HG02970 (cell line): ENCODE results near the gene HKDC1.
"Not testable (repeated sequence)": the region's sequence is repeated elsewhere in the genome, so short reads cannot be mapped to it uniquely, and the experiment has no call there.

Source experiments
- ATAC-seq: cut with Tn5 transposase; IDR thresholded peaks from one replicate; pipeline ENCODE4 v1.9.1; 2021; ENCODE audit warnings: mild to moderate bottlenecking, moderate library complexity, moderate number of reproducible peaks; ENCODE audit not compliant: unreplicated experiment, low FRiP score

HKDC1 gene

GRCh38 chr10:69240455-69240854 is 20.3 kb downstream of the HKDC1 start:
- no peak for ATAC-seq

- no peak for ATAC-seq
Measured at GRCh38 chr10:69241575-69241974, 21.4 kb downstream of the HKDC1 start.

- ATAC-seq, result no peak
Measured at GRCh38 chr10:69242040-69242851, 22.1 kb downstream of the HKDC1 start.

- ATAC-seq, result no peak
Measured at GRCh38 chr10:69242852-69243212, 22.7 kb downstream of the HKDC1 start.

- ATAC-seq, result no peak
Measured at GRCh38 chr10:69243817-69244216, 23.7 kb downstream of the HKDC1 start.

- ATAC-seq, result no peak
Measured at GRCh38 chr10:69246036-69246435, 25.9 kb downstream of the HKDC1 start.

- no peak for ATAC-seq
Measured at GRCh38 chr10:69246581-69247312, 26.6 kb downstream of the HKDC1 start.

GRCh38 chr10:69247313-69247710 is 27.2 kb downstream of the HKDC1 start:
- ATAC-seq, result no peak

- ATAC-seq, result no peak
Measured at GRCh38 chr10:69248117-69248730, 28.1 kb downstream of the HKDC1 start.

GRCh38 chr10:69250041-69250440 is 29.9 kb downstream of the HKDC1 start:
- ATAC-seq, result no peak

- ATAC-seq, result not testable (repeated sequence)
Measured at GRCh38 chr10:69251417-69251816, 31.3 kb downstream of the HKDC1 start.

- no peak for ATAC-seq
Measured at GRCh38 chr10:69253171-69253570, 33.0 kb downstream of the HKDC1 start.

GRCh38 chr10:69254877-69255276 is 34.7 kb downstream of the HKDC1 start:
- ATAC-seq, result no peak

- no peak for ATAC-seq
Measured at GRCh38 chr10:69259547-69260243, 39.6 kb downstream of the HKDC1 start.

- ATAC-seq, result no peak
Measured at GRCh38 chr10:69261184-69261583, 41.1 kb downstream of the HKDC1 start.

- no peak for ATAC-seq
Measured at GRCh38 chr10:69262292-69262751, 42.2 kb downstream of the HKDC1 start.

GRCh38 chr10:69265521-69265920 is 45.4 kb downstream of the HKDC1 start:
- ATAC-seq, result no peak

GRCh38 chr10:69268761-69269416 is 48.8 kb downstream of the HKDC1 start:
- ATAC-seq, result no peak

- ATAC-seq, result no peak
Measured at GRCh38 chr10:69269761-69270160, 49.6 kb downstream of the HKDC1 start.

GRCh38 chr10:69270990-69271389 is 50.9 kb downstream of the HKDC1 start:
- no peak for ATAC-seq
